Stimulated activated CD4-positive, alpha-beta T cell treated with anti-CD3 and anti-CD28 coated beads, Interleukin-4, amount 100 ng/mL, for 4 hours (primary cell): ENCODE measurements around the gene TOM1L2.

ENCODE experiments used
- DNase-seq, 2 experiments: peaks; one replicate each; pipeline ENCODE4 v3.0.0-alpha.2; 2020

TOM1L2 gene

DNA sequence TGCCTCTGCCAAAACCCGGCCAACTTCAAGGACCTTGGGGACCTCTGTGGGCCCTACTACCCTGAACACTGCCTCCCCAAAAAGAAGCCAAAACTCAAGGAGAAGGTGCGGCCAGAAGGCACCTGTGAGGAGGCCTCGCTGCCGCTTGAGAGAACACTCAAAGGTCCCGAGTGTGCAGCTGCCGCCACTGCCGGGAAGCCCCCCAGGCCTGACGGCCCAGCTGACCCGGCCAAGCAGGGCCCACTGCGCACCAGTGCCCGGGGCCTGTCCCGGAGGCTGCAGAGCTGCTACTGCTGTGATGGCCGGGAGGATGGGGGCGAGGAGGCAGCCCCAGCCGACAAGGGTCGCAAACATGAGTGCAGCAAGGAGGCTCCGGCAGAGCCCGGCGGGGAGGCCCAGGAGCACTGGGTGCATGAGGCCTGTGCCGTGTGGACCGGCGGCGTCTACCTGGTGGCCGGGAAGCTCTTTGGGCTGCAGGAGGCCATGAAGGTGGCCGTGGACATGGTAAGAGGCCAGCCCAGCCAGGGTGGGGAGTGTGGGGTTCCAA lies 174.1 kb downstream of the TOM1L2 start:
- DNase-seq, result no peak

DNA sequence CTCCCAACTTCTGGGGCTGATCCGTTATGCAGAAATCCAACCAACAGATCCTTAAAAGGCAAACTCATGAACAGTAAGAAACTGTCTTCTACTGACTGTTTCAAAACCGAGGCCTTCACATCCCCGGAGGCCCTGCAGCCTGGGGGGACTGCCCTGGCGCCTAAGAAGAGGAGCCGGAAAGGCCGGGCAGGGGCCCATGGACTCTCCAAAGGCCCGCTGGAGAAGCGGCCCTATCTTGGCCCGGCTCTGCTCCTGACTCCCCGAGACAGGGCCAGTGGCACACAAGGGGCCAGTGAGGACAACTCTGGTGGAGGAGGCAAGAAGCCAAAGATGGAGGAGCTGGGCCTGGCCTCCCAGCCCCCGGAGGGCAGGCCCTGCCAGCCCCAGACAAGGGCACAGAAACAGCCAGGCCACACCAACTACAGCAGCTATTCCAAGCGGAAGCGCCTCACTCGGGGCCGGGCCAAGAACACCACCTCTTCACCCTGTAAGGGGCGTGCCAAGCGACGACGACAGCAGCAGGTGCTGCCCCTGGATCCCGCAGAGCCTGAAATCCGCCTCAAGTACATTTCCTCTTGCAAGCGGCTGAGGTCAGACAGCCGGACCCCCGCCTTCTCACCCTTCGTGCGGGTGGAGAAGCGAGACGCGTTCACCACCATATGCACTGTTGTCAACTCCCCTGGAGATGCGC lies 174.9 kb downstream of the TOM1L2 start:
- no peak for DNase-seq

DNA sequence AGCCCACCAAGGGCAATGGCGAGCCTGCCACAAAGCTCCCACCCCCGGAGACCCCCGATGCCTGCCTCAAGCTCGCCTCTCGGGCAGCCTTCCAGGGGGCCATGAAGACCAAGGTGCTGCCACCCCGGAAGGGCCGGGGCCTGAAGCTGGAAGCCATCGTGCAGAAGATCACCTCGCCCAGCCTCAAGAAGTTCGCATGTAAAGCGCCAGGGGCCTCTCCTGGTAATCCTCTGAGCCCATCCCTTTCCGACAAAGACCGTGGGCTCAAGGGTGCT lies 175.5 kb downstream of the TOM1L2 start:
- no peak for DNase-seq

DNA sequence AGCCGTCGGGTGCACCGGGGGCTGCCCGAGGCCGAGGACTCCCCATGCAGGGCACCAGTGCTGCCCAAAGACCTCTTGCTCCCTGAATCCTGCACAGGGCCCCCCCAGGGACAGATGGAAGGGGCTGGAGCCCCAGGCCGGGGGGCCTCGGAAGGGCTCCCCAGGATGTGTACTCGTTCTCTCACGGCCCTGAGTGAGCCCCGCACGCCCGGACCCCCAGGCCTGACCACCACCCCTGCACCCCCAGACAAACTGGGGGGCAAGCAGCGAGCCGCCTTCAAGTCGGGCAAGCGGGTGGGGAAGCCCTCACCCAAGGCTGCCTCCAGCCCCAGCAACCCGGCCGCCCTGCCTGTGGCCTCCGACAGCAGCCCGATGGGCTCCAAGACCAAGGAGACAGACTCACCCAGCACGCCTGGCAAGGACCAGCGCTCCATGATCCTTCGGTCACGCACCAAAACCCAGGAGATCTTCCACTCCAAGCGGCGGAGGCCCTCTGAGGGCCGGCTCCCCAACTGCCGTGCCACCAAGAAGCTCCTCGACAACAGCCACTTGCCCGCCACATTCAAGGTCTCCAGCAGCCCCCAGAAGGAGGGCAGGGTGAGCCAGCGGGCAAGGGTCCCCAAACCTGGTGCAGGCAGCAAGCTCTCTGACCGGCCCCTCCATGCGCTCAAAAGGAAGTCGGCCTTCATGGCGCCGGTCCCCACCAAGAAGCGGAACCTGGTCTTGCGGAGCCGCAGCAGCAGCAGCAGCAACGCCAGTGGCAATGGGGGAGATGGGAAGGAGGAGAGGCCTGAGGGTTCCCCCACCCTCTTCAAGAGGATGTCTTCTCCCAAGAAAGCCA lies 176.0 kb downstream of the TOM1L2 start:
- DNase-seq, result no peak

DNA sequence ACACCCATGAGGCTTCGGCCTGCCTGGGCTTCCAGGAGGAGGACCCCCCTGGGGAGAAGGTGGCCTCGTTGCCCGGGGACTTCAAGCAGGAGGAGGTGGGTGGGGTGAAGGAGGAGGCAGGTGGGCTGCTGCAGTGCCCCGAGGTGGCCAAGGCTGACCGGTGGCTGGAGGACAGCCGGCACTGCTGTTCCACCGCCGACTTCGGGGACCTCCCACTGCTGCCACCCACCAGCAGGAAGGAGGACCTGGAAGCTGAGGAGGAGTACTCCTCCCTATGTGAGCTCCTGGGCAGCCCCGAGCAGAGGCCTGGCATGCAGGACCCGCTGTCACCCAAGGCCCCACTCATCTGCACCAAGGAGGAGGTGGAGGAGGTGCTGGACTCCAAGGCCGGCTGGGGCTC lies 176.9 kb downstream of the TOM1L2 start:
- DNase-seq, result no peak

DNA sequence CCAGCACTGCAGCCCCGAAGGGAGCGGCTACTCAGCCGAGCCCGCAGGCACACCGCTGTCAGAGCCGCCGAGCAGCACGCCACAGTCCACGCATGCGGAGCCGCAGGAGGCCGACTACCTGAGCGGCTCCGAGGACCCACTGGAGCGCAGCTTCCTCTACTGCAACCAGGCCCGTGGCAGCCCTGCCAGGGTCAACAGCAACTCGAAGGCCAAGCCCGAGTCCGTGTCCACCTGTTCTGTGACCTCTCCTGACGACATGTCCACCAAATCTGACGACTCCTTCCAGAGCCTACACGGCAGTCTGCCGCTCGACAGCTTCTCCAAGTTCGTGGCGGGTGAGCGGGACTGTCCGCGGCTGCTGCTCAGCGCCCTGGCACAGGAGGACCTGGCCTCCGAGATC lies 177.8 kb downstream of the TOM1L2 start:
- DNase-seq, result no peak
